ENCODE data around the gene SLC26A6.

- TF ChIP-seq EGR1 (IDR thresholded peaks at IDR 0.05; ENCODE audit: low read depth) (no peak), EZH2 (IDR thresholded peaks at IDR 0.05) (no peak), CTCF (IDR thresholded peaks at IDR 0.05 in 2 of 3, conservative IDR thresholded peaks at IDR 0.05 in 1 of 3; ENCODE audit: borderline replicate concordance in 1 of 3, insufficient read depth in 1 of 3, low read depth in 2 of 3, low read length in 2 of 3) (no peak), TCF7L2 (IDR thresholded peaks at IDR 0.05; ENCODE audit: borderline replicate concordance, extremely low read depth, insufficient read depth, insufficient read length) (no peak)
Measured at GRCh38 chr3:48630833-48631232, 4.4 kb downstream of the SLC26A6 start.
